ENCODE measurements around the gene DIRAS1. TPM values are rescaled to one million over a fixed set of nuclear protein-coding genes. Genes with fewer than 3 reads are reported as not detected.

DIRAS1 gene
- total RNA-seq, 4 donors from 2014 or later: 0.62 to 2.5 (median 2.0) TPM; not detected in 1

- intact Hi-C loops (cut with DNase I; ENCODE audit: low total_unique reads) (no loop called here), in situ Hi-C loops (cut with MboI; ENCODE audit: low sequenced_read_pairs in 4 of 4) (no loop called here)
- H3K4me3 ChIP-seq: no peak overlapping the region
- no peak overlapping the region for H3K27ac ChIP-seq
- H3K9me3 ChIP-seq: no peaks in the 10 kb centered on the region
- no peak for TF ChIP-seq CTCF (IDR thresholded peaks at IDR 0.05 in 4 of 5, conservative IDR thresholded peaks at IDR 0.05 in 1 of 5)
- TF ChIP-seq POLR2A (IDR thresholded peaks at IDR 0.05): no peak
- DNase-seq (no peak), ATAC-seq (no peak)
- H3K27me3 ChIP-seq: peaks cover 2 to 6% (median 5%) of the 10 kb centered on the region in 3 donors
- peaks cover 6 to 42% of the 10 kb centered on the region in 2 donors for H3K36me3 ChIP-seq
- H3K4me1 ChIP-seq: no peaks in the 10 kb centered on the region
Measured at GRCh38 chr19:2732157-2732725, 11.1 kb upstream of the DIRAS1 start.

DNA sequence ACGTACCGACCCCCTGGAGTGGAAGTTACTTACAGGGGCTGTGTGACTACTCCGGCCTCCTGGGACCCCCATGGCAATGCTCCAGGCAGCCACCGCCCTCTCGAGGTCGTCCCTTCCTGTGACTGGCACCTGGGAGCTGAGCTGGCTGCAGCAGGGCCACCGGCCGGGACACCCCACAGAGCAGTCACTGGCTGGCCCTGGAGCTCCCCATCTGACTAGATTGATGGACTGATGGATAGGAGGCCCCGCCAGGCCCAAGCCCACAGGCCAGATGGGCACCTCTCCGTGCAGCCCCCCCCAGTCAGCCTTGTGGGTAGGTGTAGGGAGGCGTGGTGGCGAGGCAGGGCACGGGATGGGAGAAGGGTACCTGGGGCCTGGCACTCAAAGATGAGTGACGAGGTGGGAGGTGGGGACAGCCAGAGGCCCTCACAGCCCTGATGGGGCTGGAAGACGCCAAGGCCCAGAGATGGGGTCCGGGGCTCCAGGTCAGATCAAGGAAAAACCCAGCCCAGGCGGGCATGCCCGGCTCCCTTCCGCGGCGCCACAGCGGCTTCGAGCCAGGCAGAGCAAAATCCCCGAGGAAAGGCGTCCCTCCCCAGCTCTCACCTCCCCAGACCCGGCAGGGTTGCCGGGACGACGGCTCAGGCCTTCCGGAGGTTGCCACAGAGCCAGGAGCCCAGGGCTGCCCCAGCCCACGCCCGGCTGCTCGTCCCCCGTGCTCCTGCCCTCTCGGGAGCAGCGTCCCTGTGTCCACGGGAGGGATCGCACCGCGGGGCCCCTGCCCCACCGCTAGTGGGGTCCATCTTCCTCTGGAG is 10.2 kb upstream of the DIRAS1 start:
- in situ Hi-C loops (cut with MboI; ENCODE audit: low sequenced_read_pairs in 4 of 4): no loop called here
- intact Hi-C loops (cut with DNase I; ENCODE audit: low total_unique reads): no loop called here
- Histone ChIP-seq H3K4me1 (no peaks in the 10 kb centered on the region), H3K27ac (no peak overlapping the region), H3K36me3 (peaks cover under 1 to 34% of the 10 kb centered on the region in 2 donors), H3K9me3 (no peaks in the 10 kb centered on the region), H3K4me3 (no peak overlapping the region), H3K27me3 (peaks cover 10 to 13% (median 11%) of the 10 kb centered on the region in 3 donors)
- TF ChIP-seq POLR2A (IDR thresholded peaks at IDR 0.05) (no peak), CTCF (IDR thresholded peaks at IDR 0.05 in 4 of 5, conservative IDR thresholded peaks at IDR 0.05 in 1 of 5) (no peak)
- DNase-seq: no peak
- no peak for ATAC-seq

DNA sequence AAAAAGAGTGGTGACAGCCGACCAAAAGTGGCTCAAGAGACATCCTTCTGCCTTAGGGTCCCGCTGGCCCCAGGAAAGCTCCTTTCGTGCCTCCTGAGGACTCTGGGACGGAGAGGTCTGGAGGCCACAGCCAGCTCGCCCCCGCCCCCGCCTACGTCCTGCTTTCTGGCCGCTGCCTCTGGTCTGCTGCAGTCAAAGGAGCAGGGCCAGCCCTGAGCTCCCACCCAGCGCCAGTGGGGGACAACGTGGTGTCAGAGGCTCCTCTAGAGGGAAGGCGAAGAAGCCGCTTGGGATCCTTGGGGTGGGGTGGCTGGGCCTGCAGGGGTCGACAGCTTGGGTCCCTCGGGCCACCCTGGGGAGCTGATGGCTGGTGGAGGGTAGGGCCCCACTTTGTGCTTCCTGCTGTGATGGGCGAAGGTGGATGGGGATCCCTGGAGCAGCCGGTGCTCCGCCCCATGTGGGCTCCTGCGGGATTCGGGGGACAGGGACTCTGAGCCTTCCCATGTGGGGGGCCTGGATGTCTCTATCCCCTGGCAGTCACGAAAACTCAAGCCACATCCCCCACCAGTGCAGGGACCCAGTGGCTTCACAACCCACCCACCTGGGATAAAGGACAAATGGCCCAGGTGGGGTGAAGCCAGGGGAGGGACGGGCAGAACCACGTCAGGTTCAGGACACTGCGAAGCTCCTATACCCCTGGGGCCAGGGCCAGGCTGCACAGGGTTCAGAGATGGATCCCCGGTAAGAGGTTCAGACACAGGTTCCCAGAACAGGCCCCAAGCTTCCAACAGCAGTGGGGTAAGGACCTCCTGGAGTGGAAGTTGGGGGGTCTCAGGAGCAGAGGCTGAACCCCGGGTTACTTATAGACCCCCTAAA is 9.0 kb upstream of the DIRAS1 start:
- H3K36me3 ChIP-seq: peaks cover 0 to 22% of the 10 kb centered on the region in 2 donors
- no peaks in the 10 kb centered on the region for H3K9me3 ChIP-seq
- TF ChIP-seq POLR2A (IDR thresholded peaks at IDR 0.05): no peak
- no peak for TF ChIP-seq CTCF (IDR thresholded peaks at IDR 0.05 in 4 of 5, conservative IDR thresholded peaks at IDR 0.05 in 1 of 5)
- no peak overlapping the region for H3K27ac ChIP-seq
- intact Hi-C loops (cut with DNase I; ENCODE audit: low total_unique reads) (no loop called here), in situ Hi-C loops (cut with MboI; ENCODE audit: low sequenced_read_pairs in 4 of 4) (no loop called here)
- no peak for ATAC-seq
- no peaks in the 10 kb centered on the region for H3K4me1 ChIP-seq
- H3K27me3 ChIP-seq: peaks cover 20 to 24% (median 20%) of the 10 kb centered on the region in 3 donors
- DNase-seq: no peak
- no peak overlapping the region for H3K4me3 ChIP-seq

DNA sequence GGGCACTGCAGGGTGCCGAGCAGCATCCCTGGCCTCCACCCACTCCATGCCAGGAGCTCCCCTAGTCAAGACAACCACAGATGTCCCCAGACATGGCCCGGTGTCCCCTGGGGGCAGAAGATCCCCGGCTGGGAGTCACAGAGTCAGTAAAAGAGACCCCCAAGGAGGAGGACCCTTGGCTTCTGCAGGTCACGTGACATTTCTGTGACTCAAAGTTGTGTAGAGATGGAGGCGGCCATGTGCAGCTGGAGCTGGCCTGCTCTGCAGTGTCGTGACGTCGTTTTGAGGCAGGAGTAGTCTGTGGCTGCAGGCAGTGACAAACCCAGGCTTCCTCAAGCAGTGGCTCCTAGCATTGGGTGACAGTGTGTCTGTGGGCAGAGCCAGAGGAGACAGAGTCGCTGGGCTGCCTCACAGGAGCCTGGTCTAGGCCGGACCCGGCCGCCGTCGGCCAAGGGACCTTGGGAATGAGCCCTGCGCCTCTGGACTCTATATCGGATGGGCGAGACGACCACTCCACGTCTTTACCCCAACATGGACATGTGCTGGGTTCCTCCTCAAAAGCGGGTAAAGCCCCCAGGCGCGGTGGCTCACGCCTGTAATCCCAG is 7.7 kb upstream of the DIRAS1 start:
- Histone ChIP-seq H3K36me3 (peaks cover 0 to 9% of the 10 kb centered on the region in 2 donors), H3K9me3 (no peaks in the 10 kb centered on the region), H3K4me3 (no peak overlapping the region), H3K27ac (no peak overlapping the region), H3K27me3 (peaks cover 24 to 28% (median 25%) of the 10 kb centered on the region in 3 donors), H3K4me1 (no peaks in the 10 kb centered on the region)
- in situ Hi-C loops (cut with MboI; ENCODE audit: low sequenced_read_pairs in 4 of 4): no loop called here
- intact Hi-C loops (cut with DNase I; ENCODE audit: low total_unique reads): no loop called here
- ATAC-seq (no peak), DNase-seq (no peak)
- TF ChIP-seq CTCF (IDR thresholded peaks at IDR 0.05 in 4 of 5, conservative IDR thresholded peaks at IDR 0.05 in 1 of 5): no peak
- no peak for TF ChIP-seq POLR2A (IDR thresholded peaks at IDR 0.05)
